Right lobe of liver (tissue), 4 donors: ENCODE data around the gene SNX32.

Experiments used
- POLR2A ChIP-seq: fragments of 450-650 bp; IDR thresholded peaks from one replicate; pipeline ENCODE4 v1.6.1; 2017; ENCODE audit warnings: antibody characterized with exemption, mild to moderate bottlenecking
- TF ChIP-seq, protein P1 (sequence below), 4 donors: fragments of 200-600 bp in 3 of 4; fragments of 450-650 bp in 1 of 4; IDR thresholded peaks; one replicate each; pipeline versions ENCODE4 v1.5.1 to v1.8.0; 2016 to 2022; ENCODE audit warnings: antibody characterized with exemption in 4 of 4, mild to moderate bottlenecking in 2 of 4
- donor health status: DM: no; HTN: no; CAD: no.
- donor health status: DM: no; HTN: no; CAD: no.
- donor health status: DM: no; HTN: yes; CAD: no.

DNA sequence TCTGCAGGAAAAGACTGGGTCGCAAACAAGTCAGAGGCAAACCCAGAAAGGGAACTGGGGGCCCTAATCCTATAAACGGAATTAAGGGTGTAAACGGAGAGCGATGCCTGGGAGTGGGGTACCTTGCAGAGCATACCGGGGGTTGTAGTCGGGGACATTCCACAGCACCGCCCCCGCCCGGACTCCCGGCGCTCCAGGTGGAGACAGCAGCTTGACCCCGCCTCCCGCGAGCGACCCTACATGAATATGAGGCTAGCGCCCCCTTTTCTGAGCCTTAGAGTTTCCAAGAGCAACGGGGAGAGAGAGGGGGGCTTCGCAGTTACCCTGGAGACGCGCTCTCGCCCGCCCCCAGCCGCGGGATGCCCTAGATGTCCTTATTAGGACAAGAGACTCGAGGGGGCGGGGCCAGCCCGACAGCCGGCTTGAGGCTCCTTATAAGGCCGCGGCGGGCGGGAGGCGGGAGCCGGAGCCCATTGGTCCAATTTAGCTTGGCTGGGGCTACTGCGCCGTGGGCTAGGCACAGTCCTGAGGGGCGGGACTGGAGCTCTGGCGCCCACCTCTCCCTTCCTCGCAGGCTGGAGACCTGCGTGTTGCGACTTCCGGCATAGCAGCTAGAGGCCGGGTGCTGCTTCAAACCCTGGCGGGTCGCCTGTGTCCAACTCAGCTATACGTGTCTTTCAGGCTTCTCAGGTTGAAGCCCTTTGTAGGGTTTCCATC is 25.5 kb downstream of the SNX32 start:
- TF ChIP-seq, protein P1, sequence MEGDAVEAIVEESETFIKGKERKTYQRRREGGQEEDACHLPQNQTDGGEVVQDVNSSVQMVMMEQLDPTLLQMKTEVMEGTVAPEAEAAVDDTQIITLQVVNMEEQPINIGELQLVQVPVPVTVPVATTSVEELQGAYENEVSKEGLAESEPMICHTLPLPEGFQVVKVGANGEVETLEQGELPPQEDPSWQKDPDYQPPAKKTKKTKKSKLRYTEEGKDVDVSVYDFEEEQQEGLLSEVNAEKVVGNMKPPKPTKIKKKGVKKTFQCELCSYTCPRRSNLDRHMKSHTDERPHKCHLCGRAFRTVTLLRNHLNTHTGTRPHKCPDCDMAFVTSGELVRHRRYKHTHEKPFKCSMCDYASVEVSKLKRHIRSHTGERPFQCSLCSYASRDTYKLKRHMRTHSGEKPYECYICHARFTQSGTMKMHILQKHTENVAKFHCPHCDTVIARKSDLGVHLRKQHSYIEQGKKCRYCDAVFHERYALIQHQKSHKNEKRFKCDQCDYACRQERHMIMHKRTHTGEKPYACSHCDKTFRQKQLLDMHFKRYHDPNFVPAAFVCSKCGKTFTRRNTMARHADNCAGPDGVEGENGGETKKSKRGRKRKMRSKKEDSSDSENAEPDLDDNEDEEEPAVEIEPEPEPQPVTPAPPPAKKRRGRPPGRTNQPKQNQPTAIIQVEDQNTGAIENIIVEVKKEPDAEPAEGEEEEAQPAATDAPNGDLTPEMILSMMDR (IDR thresholded peaks at IDR 0.05), result peak in 2 of 4 donors; percentile 25 to 28
- peak; percentile 93 for TF ChIP-seq POLR2A
